ENCODE results near the gene CYTH2.

CYTH2 gene

DNA sequence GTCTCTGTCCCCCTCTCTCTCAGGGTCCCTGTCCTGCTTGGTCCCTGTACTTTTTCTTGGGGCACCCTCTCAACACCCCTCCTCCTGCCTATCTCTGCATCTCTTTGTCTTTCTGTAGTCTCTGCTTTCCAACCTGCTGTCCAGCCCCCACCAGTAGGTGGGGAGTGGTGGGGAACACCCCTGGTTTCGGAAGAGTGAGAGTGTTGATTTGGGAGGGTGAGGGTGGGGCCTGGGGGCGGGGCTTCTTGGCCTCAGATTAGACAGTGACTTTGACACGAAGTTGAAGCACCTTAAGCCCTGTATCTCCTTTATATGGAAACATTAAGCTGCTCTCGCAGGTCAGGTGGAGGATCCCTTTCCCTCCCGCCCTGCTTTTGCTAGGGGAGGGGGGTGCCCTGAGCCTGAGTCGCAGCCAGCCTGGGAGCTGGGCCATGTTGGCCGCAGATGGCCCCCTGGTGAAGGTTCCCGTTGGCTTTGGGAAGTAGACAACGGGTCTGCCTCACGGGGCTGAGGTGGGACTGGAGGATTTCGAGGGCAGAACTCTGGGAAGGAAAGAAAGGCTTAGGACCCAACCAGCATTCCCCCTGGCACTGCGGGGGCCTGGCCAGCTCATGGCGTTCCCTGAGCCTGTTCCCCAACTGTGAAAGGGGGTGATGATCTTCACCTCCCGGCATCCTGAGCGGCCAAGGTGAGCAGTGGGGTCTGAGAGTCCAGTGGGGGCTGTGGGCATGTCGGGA lies 13.8 kb upstream of the CYTH2 start, which contains the start of gene KCNJ14:
Gene KCNJ14, plus strand, starts transcription at position 404 of the 737 bp plus-strand sequence. CDS start 6,151 bp downstream, outside the sequence.
- no peak for DNase-seq (ENCODE audit: low read depth)
- no peak within 1 kb of the TSS for H3K4me3 ChIP-seq (ENCODE audit: low read depth, low read length)
- TF ChIP-seq MAX (IDR thresholded peaks at IDR 0.05; ENCODE audit: low read depth, low read length) (no peak), CTCF (IDR thresholded peaks at IDR 0.05; ENCODE audit: low read depth, low read length) (no peak), MYC (IDR thresholded peaks at IDR 0.05; ENCODE audit: low read depth, low read length) (no peak), POLR2A (IDR thresholded peaks at IDR 0.05; ENCODE audit: extremely low read depth, insufficient read length) (no peak)

DNA sequence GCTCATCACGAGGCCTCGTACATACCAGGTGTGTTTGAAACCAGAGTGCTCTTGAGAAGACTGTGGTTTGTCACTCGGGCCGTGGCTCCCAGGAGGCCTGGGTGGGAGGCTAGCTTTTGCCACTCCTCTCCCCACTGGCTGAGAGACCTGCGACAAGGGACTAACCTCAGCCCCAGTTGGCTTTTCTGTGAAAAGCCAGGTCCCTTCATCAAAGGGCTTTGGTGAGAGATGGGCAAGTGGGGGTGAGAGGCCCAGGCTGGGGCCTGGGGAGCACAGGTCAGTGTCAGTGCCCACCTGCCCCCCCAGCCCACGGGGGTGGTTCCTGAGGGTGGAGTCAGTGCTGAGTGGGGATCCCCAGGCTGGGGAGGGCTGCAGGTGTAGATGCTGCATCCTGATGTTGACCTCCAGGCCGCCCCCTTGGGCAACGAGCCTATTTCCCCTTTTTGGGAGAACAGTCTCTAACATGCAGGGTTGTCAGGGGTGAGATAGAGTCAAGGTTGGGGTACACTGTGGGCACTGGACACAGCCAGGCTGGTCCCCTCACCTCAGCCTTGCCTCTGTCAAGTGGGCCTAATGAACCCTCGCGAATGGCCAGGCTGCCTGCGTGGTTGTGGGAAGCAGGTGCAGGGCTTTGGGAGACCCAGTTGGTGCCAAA lies 13.1 kb upstream of the CYTH2 start:
- H3K4me3 ChIP-seq (ENCODE audit: low read depth, low read length) = no peak overlapping the region
- DNase-seq (ENCODE audit: low read depth) = peak; percentile 38
- no peak for TF ChIP-seq POLR2A (IDR thresholded peaks at IDR 0.05; ENCODE audit: extremely low read depth, insufficient read length)
- no peak for TF ChIP-seq CTCF (IDR thresholded peaks at IDR 0.05; ENCODE audit: low read depth, low read length)
- TF ChIP-seq MAX (IDR thresholded peaks at IDR 0.05; ENCODE audit: low read depth, low read length) = no peak
- no peak for TF ChIP-seq MYC (IDR thresholded peaks at IDR 0.05; ENCODE audit: low read depth, low read length)

- no peak for TF ChIP-seq MAX (IDR thresholded peaks at IDR 0.05; ENCODE audit: low read depth, low read length)
- TF ChIP-seq CTCF (IDR thresholded peaks at IDR 0.05; ENCODE audit: low read depth, low read length) = no peak
- TF ChIP-seq MYC (IDR thresholded peaks at IDR 0.05; ENCODE audit: low read depth, low read length) = no peak
- TF ChIP-seq POLR2A (IDR thresholded peaks at IDR 0.05; ENCODE audit: extremely low read depth, insufficient read length) = no peak
- H3K4me3 ChIP-seq (ENCODE audit: low read depth, low read length) = no peak overlapping the region
- no peak for DNase-seq (ENCODE audit: low read depth)
Measured at GRCh38 chr19:48456864-48457263, 12.3 kb upstream of the CYTH2 start.

GRCh38 chr19:48458016-48458415 lies 11.2 kb upstream of the CYTH2 start:
- DNase-seq (ENCODE audit: low read depth) = peak; percentile 53
- TF ChIP-seq CTCF (IDR thresholded peaks at IDR 0.05; ENCODE audit: low read depth, low read length) (no peak), MAX (IDR thresholded peaks at IDR 0.05; ENCODE audit: low read depth, low read length) (no peak), MYC (IDR thresholded peaks at IDR 0.05; ENCODE audit: low read depth, low read length) (no peak), POLR2A (IDR thresholded peaks at IDR 0.05; ENCODE audit: extremely low read depth, insufficient read length) (no peak)
- H3K4me3 ChIP-seq (ENCODE audit: low read depth, low read length) = no peak overlapping the region

- no peak overlapping the region for H3K4me3 ChIP-seq (ENCODE audit: low read depth, low read length)
- TF ChIP-seq MAX (IDR thresholded peaks at IDR 0.05; ENCODE audit: low read depth, low read length) (no peak), CTCF (IDR thresholded peaks at IDR 0.05; ENCODE audit: low read depth, low read length) (no peak), MYC (IDR thresholded peaks at IDR 0.05; ENCODE audit: low read depth, low read length) (no peak), POLR2A (IDR thresholded peaks at IDR 0.05; ENCODE audit: extremely low read depth, insufficient read length) (no peak)
- DNase-seq (ENCODE audit: low read depth) = no peak
Measured at GRCh38 chr19:48461651-48461981, 7.6 kb upstream of the CYTH2 start.
